SK-N-MC (cell line): Measurements from ENCODE around the gene FREM2.

Experiments
- DNase-seq: peaks from one replicate; pipeline ENCODE4 v3.0.0-alpha.2; 2011; ENCODE audit warnings: low read depth, low spot score
- H3K27ac ChIP-seq: fragments of 200-600 bp; sonication (generic); 2 replicates; pipeline ENCODE4 v1.5.1; 2016; ENCODE audit warnings: mixed run types
- H3K36me3 ChIP-seq: fragments of 200-600 bp; sonication (generic); 2 replicates; pipeline ENCODE4 v1.6.1; 2017; ENCODE audit warnings: antibody characterized with exemption, low read length, mixed read lengths; ENCODE audit not compliant: insufficient read depth
- H3K4me3 ChIP-seq: fragments of 200-600 bp; sonication (generic); 2 replicates; pipeline ENCODE4 v1.5.1; 2016
- H3K9ac ChIP-seq: fragments of 200-600 bp; sonication (generic); 2 replicates; pipeline ENCODE4 v1.8.0; 2017; ENCODE audit warnings: mixed run types, mixed read lengths; ENCODE audit not compliant: insufficient read length
- H3K9me3 ChIP-seq: fragments of 200-600 bp; sonication (generic); 2 replicates; pipeline ENCODE4 v1.6.1; 2017; ENCODE audit warnings: low read depth, mild to moderate bottlenecking, antibody characterized with exemption, low read length, moderate library complexity, mixed read lengths
- EZH2 ChIP-seq: fragments of 200-600 bp; sonication (generic); IDR thresholded peaks from one replicate; pipeline ENCODE4 v1.6.1; 2017; ENCODE audit warnings: antibody characterized with exemption
- FOXP2 ChIP-seq: optimal IDR thresholded peaks from 2 replicates; pipeline ENCODE3; 2011; ENCODE audit warnings: mild to moderate bottlenecking, moderate library complexity; ENCODE audit not compliant: insufficient read depth; ENCODE audit errors: extremely low read length, control extremely low read depth
- POLR2AphosphoS5 ChIP-seq: IDR thresholded peaks from 2 replicates; pipeline ENCODE4 v1.6.1; 2012; ENCODE audit warnings: mild to moderate bottlenecking, low read depth, low read length, borderline replicate concordance

The FREM2 gene

DNA sequence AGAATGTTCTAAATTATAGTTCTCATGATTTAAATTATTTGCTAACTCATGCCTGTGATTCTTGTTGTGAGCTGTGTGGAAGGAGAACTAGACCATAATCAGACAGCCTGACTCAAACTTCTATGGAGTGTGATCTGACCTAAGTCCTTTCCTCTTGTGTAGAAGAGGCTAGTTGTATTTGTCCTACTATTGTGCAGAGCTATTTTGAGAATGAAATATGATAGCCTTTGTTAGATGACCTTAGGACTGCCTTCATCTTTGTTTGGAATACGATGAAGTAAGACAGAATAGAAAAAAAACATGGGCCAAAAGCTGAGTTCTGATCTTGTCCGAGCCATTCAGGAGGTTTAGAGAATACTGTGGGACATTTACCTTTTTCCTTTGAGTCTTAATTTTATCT, 184.4 kb downstream of the FREM2 start:
- TF ChIP-seq POLR2AphosphoS5, result no peak
- H3K9me3 ChIP-seq, result no peaks in the 10 kb centered on the region
- DNase-seq, result no peak

GRCh38 chr13:38872693-38873092, 185.8 kb downstream of the FREM2 start:
- no peak overlapping the region for H3K9ac ChIP-seq
- no peaks in the 10 kb centered on the region for H3K9me3 ChIP-seq
- H3K36me3 ChIP-seq, result no peaks in the 10 kb centered on the region
- no peak overlapping the region for H3K27ac ChIP-seq
- TF ChIP-seq EZH2 (no peak), FOXP2 (no peak), POLR2AphosphoS5 (no peak)
- peak; percentile 14 for DNase-seq
- H3K4me3 ChIP-seq, result no peak overlapping the region

More for the DNA sequence above, 184.4 kb downstream of the FREM2 start:
- Histone ChIP-seq H3K9ac (no peak overlapping the region), H3K27ac (no peak overlapping the region), H3K4me3 (no peak overlapping the region), H3K36me3 (no peaks in the 10 kb centered on the region)

DNA sequence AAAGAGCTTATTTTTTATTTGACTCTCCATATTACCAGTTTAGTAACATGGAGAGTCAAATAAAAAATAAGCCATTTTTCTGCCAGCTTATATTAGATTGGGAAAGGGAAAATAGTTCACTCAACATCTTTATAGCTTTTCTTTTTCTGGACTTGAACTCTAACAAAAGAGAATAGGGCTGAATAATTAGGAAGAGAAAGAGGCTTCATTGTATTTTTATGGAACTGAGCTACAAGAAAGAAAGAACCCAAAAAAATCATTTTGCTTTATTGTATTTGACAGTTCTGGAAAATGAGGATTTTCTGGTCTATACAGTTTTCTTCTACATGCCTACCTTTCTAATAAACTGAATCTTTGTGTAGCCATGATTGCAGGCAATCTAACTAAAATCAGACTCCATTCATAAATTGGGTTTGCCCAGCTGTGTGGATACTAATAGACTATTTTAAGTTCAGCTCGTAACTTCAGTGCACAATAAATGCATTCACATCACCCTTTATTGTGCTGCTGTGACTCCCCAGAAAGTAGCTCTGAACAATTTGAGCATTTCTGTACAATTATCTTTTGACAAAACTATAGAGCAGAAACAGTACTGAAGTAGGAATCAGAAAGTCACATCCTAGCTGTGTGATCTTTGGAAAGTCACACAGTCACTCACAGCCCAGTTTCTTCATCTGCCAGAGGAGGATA, 188.5 kb downstream of the FREM2 start:
- no peak for TF ChIP-seq EZH2
- H3K27ac ChIP-seq, result no peak overlapping the region
- no peak overlapping the region for H3K9ac ChIP-seq
- H3K4me3 ChIP-seq, result no peak overlapping the region
- H3K9me3 ChIP-seq, result no peaks in the 10 kb centered on the region
- no peak for DNase-seq
- no peaks in the 10 kb centered on the region for H3K36me3 ChIP-seq

DNA sequence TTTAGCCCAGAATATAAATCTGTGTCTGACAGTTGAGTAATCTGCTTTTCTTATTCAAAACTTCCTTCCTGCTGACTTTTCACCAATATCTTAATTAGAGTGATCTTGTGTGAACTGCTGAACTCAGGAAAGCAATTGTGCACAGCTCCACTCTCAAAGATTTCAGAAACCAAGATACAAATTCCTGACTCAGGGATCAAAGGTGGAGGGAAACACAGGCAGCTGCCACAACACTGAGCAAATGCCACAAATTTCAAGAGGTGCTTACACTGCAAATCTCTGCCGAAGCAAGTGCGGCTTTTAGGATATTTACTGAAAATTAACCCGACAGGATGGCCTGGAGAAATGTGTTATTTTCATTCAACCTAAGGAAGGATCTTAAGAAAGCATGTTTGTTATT, 192.4 kb downstream of the FREM2 start:
- Histone ChIP-seq H3K9ac (no peak overlapping the region), H3K36me3 (no peaks in the 10 kb centered on the region), H3K27ac (no peak overlapping the region), H3K4me3 (no peak overlapping the region), H3K9me3 (no peaks in the 10 kb centered on the region)
- DNase-seq, result no peak
- no peak for TF ChIP-seq FOXP2

DNA sequence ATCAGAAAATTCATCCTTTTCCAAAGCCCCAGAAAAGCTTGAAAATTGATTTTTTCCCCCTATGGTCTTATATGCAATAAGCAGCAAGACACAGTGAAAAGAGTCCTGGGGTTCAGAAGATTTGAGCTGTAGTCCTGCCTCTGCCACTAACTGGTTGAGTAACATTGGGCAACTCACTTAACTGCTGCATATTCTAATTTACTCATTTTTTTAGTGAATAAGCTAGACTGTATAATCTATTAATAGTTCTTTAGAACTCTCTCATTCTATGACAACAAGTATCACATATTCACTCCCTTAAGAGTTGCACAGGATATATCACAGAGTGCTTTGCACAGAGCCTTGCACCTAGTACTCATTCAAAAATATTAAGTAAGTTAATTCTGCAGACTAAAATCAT, 192.9 kb downstream of the FREM2 start:
- TF ChIP-seq FOXP2 (no peak), POLR2AphosphoS5 (no peak), EZH2 (no peak)

GRCh38 chr13:38880397-38880796, 193.5 kb downstream of the FREM2 start:
- TF ChIP-seq EZH2 (no peak), POLR2AphosphoS5 (no peak)
- Histone ChIP-seq H3K4me3 (no peak overlapping the region), H3K27ac (no peak overlapping the region), H3K36me3 (no peaks in the 10 kb centered on the region), H3K9me3 (no peaks in the 10 kb centered on the region), H3K9ac (no peak overlapping the region)
- no peak for DNase-seq

More for the DNA sequence above, 192.9 kb downstream of the FREM2 start:
- H3K36me3 ChIP-seq, result no peaks in the 10 kb centered on the region
- H3K9ac ChIP-seq, result no peak overlapping the region
- no peak for DNase-seq
- H3K9me3 ChIP-seq, result no peaks in the 10 kb centered on the region
- H3K4me3 ChIP-seq, result no peak overlapping the region
- no peak overlapping the region for H3K27ac ChIP-seq

GRCh38 chr13:38883783-38884182, 196.9 kb downstream of the FREM2 start:
- H3K9ac ChIP-seq, result no peak overlapping the region
- no peak overlapping the region for H3K4me3 ChIP-seq
- TF ChIP-seq EZH2 (no peak), FOXP2 (no peak), POLR2AphosphoS5 (no peak)
- no peaks in the 10 kb centered on the region for H3K36me3 ChIP-seq
- no peaks in the 10 kb centered on the region for H3K9me3 ChIP-seq
- DNase-seq, result no peak
- H3K27ac ChIP-seq, result no peak overlapping the region

- Histone ChIP-seq H3K4me3 (no peak overlapping the region), H3K9me3 (no peaks in the 10 kb centered on the region), H3K27ac (no peak overlapping the region), H3K9ac (no peak overlapping the region), H3K36me3 (no peaks in the 10 kb centered on the region)
- DNase-seq, result no peak
- no peak for TF ChIP-seq EZH2
- no peak for TF ChIP-seq POLR2AphosphoS5
- TF ChIP-seq FOXP2, result no peak
Observed at GRCh38 chr13:38888309-38888708, 201.4 kb downstream of the FREM2 start.

GRCh38 chr13:38895075-38895474, 208.2 kb downstream of the FREM2 start:
- no peaks in the 10 kb centered on the region for H3K36me3 ChIP-seq
- no peak overlapping the region for H3K4me3 ChIP-seq
- no peak for DNase-seq
- no peak overlapping the region for H3K27ac ChIP-seq
- H3K9me3 ChIP-seq, result no peaks in the 10 kb centered on the region
- no peak for TF ChIP-seq POLR2AphosphoS5
- TF ChIP-seq EZH2, result no peak
- no peak for TF ChIP-seq FOXP2
- H3K9ac ChIP-seq, result no peak overlapping the region
